Left lung (tissue), 10 donors: Measurements from ENCODE around the gene MRPS31. TPM values are rescaled to one million over a fixed set of nuclear protein-coding genes. Genes with fewer than 3 reads are reported as not detected.
A peak's percentile ranks its signal among the peaks of the same experiment; 100 is the strongest.

Source experiments
- ATAC-seq: fragments of 200-7000 bp; cut with Tn5 transposase; one replicate; pipeline ENCODE4 v1.9.1; 2020; ENCODE audit warnings: moderate library complexity
- DNase-seq, 4 donors: peaks; one replicate each; pipeline ENCODE4 v3.0.0-alpha.2; 2013 to 2020
- H3K27ac ChIP-seq, 2 donors: fragments of 200-600 bp; sonication (generic) in 1 of 2; one replicate each; pipeline versions ENCODE4 v1.5.0 to v1.8.0; 2020 to 2021
- H3K27me3 ChIP-seq, 2 donors: fragments of 200-600 bp; sonication (generic) in 1 of 2; one replicate each; pipeline versions ENCODE4 v1.5.0 to v1.8.0; 2020 to 2021
- H3K36me3 ChIP-seq, 2 donors: fragments of 200-600 bp; sonication (generic) in 1 of 2; one replicate each; pipeline versions ENCODE4 v1.5.0 to v1.8.0; 2020 to 2021
- H3K4me1 ChIP-seq, 2 donors: fragments of 200-600 bp; one replicate each; pipeline ENCODE4 v1.8.0; 2021
- H3K4me3 ChIP-seq, 2 donors: fragments of 200-600 bp; sonication (generic) in 1 of 2; one replicate each; pipeline versions ENCODE4 v1.5.0 to v1.8.0; 2020 to 2021; ENCODE audit warnings: mild to moderate bottlenecking in 1 of 2
- H3K9me3 ChIP-seq, 2 donors: fragments of 200-600 bp; sonication (generic) in 1 of 2; one replicate each; pipeline versions ENCODE4 v1.5.0 to v1.8.0; 2020 to 2021
- intact Hi-C, 2 donors: fragments of 100-400 bp; cut with DNase I; formaldehyde crosslinking; loops; one replicate each; pipeline versions ENCODE4 v1.11.2 to v1.14.2; 2022
- polyA plus RNA-seq, 6 donors: library from polyadenylated mRNA; unstranded; fragments of 120-200 nt; gene quantifications; one replicate each; pipeline ENCODE4 v1.2.1, GENCODE V29; 2013; ENCODE audit not compliant: insufficient read length in 6 of 6
- total RNA-seq, 2 donors: library from RNA; stranded (reverse); fragmentation: NEBNext Ultra II Directional; extraction: Animal tissue kit (Norgen Biotek cat#: 25700); gene quantifications; one replicate each; pipeline ENCODE4 v1.2.1, GENCODE V29; 2021
- TF ChIP-seq, protein P1 (sequence below), 2 donors: fragments of 200-600 bp; sonication (generic) in 1 of 2; IDR thresholded peaks; one replicate each; pipeline versions ENCODE4 v1.5.0 to v1.8.0; 2021; ENCODE audit warnings: antibody characterized with exemption in 2 of 2
- donor health status: DM: no; HTN: yes; CAD: no.
- donor health status: DM: no; HTN: no; CAD: no.

Gene MRPS31
- total and polyA plus RNA-seq, 8 donors = 13.3 to 61.4 (median 46.1) TPM

- no peaks in the 10 kb centered on the region for H3K27me3 ChIP-seq
- TF ChIP-seq, protein P1, sequence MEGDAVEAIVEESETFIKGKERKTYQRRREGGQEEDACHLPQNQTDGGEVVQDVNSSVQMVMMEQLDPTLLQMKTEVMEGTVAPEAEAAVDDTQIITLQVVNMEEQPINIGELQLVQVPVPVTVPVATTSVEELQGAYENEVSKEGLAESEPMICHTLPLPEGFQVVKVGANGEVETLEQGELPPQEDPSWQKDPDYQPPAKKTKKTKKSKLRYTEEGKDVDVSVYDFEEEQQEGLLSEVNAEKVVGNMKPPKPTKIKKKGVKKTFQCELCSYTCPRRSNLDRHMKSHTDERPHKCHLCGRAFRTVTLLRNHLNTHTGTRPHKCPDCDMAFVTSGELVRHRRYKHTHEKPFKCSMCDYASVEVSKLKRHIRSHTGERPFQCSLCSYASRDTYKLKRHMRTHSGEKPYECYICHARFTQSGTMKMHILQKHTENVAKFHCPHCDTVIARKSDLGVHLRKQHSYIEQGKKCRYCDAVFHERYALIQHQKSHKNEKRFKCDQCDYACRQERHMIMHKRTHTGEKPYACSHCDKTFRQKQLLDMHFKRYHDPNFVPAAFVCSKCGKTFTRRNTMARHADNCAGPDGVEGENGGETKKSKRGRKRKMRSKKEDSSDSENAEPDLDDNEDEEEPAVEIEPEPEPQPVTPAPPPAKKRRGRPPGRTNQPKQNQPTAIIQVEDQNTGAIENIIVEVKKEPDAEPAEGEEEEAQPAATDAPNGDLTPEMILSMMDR (IDR thresholded peaks at IDR 0.05) = peak; percentile 43 to 47
- H3K36me3 ChIP-seq = peaks cover 0 to 24% of the 10 kb centered on the region in 2 donors
- intact Hi-C loops = no loop called here
- ATAC-seq (peak; percentile 90), DNase-seq (no peak)
- no peak overlapping the region for H3K4me3 ChIP-seq
- peaks cover 0 to 6% of the 10 kb centered on the region in 2 donors for H3K4me1 ChIP-seq
- no peaks in the 10 kb centered on the region for H3K9me3 ChIP-seq
- H3K27ac ChIP-seq = no peak overlapping the region
Observed at GRCh38 chr13:40813667-40814454, 42.9 kb upstream of the MRPS31 start.

DNA sequence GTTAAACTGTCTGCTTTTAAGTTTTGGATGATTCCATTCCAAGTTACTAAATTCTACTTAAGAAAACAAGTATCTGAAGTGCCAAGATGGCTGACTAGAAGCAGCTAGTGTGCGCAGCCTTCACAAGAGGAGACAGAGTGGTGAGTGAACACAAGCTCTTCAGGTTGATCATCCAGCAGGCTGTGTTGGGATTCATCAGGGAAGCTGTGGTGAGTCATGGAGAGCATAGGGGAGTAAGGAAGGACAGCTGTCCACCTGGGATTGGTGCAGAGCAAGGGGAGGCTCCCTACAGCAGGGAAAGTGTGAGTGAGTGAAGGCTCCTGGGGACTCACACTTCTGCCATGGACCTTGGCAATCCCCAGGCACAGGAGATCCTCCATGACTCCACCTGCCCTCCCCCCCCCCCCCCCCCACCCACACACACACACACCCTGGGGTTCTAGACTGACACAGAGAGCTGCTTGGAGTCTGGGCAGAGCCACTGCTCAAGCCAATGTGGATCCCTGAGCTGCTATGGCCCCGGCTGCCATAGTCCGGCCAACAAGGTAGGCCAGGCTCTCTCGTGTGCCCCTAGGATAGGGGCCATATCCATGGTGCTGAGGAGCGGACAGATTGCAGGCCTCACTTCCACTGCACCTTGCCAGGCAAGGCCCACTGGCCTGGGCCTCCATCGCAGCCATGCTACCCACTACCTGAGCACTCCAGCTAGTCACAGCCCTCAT lies 41.9 kb upstream of the MRPS31 start:
- intact Hi-C loops = no loop called here
- no peaks in the 10 kb centered on the region for H3K9me3 ChIP-seq
- no peak overlapping the region for H3K27ac ChIP-seq
- ATAC-seq = no peak
- H3K4me1 ChIP-seq = peaks cover 0 to 6% of the 10 kb centered on the region in 2 donors
- DNase-seq = no peak
- no peak overlapping the region for H3K4me3 ChIP-seq
- no peaks in the 10 kb centered on the region for H3K27me3 ChIP-seq
- peaks cover 0 to 29% of the 10 kb centered on the region in 2 donors for H3K36me3 ChIP-seq
- TF ChIP-seq, protein P1 (IDR thresholded peaks at IDR 0.05) = no peak

DNA sequence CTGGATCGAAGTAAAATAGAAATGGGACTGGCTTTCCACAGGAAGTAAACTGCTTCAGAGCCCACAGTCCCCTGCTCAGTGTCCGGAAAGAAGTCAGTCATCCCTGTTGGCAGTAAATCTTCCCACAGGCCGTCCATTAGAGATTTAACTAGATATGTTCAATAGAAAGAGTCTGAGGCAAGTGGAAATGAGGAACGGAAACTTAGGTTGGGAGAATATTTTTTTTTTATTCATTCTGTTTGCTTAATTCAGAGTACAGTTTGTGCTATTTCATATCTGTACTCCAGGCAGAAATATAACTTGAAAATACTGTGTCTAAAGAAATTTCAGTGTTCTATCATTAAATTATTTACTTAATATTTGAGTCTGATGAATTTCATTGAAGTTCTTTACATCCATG lies 41.1 kb upstream of the MRPS31 start:
- Histone ChIP-seq H3K4me3 (no peak overlapping the region), H3K27me3 (no peaks in the 10 kb centered on the region), H3K27ac (no peak overlapping the region), H3K9me3 (no peaks in the 10 kb centered on the region), H3K36me3 (peaks cover 0 to 36% of the 10 kb centered on the region in 2 donors), H3K4me1 (peaks cover 0 to 6% of the 10 kb centered on the region in 2 donors)
- intact Hi-C loops = no loop called here
- TF ChIP-seq, protein P1 (IDR thresholded peaks at IDR 0.05) = no peak
- ATAC-seq = no peak
- no peak for DNase-seq

DNA sequence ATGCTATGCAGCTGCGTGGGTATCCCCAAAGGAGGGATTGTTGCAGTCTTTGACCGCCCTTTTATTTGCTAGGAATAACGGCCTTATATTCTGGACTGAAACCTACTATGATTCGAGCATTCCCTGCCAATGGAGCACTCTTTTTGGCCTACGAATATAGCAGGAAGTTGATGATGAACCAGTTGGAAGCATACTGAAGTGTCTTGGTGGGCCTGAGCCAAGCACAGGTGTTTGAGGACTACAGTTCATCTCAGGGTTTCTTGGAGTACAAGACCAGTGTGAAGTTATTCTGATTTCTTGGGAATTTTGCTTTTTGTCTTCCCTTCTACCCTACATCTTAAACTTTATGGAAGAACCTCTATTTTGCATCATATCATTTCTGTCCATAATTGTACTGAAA lies 38.5 kb upstream of the MRPS31 start:
- peaks cover 0 to 6% of the 10 kb centered on the region in 2 donors for H3K4me1 ChIP-seq
- no peaks in the 10 kb centered on the region for H3K27me3 ChIP-seq
- H3K4me3 ChIP-seq = no peak overlapping the region
- ATAC-seq (no peak), DNase-seq (no peak)
- TF ChIP-seq, protein P1 (IDR thresholded peaks at IDR 0.05) = no peak
- H3K27ac ChIP-seq = no peak overlapping the region
- no peaks in the 10 kb centered on the region for H3K9me3 ChIP-seq
- H3K36me3 ChIP-seq = peaks cover 0 to 46% of the 10 kb centered on the region in 2 donors
- intact Hi-C loops = no loop called here

DNA sequence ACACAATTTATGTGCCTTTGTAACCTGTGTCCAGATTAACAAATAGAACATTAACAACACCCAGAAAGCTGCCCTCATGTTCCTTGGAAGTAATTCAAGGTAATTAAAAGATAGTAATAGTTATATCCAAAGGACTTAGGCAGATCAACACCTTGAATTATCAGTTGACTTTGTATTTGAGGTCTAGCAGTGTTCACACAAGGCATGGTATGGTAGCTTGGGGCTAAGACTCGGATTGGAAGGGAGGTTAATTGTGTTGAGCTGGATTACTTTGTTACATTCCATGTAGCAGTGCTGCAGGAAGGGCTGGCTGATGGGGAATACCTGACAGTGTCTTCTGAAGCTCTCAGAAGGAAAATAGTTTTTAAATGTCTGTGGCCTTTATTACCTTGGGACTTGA lies 35.3 kb upstream of the MRPS31 start:
- DNase-seq (no peak), ATAC-seq (no peak)
- intact Hi-C loops = no loop called here
- TF ChIP-seq, protein P1 (IDR thresholded peaks at IDR 0.05) = no peak
- H3K4me1 ChIP-seq = no peaks in the 10 kb centered on the region
- no peak overlapping the region for H3K4me3 ChIP-seq
- H3K9me3 ChIP-seq = no peaks in the 10 kb centered on the region
- H3K27me3 ChIP-seq = no peaks in the 10 kb centered on the region
- no peak overlapping the region for H3K27ac ChIP-seq
- H3K36me3 ChIP-seq = peaks cover 0 to 57% of the 10 kb centered on the region in 2 donors
